Gastroesophageal sphincter (tissue), 3 donors: ENCODE results near the gene UVRAG.

Source experiments
- CTCF ChIP-seq, 4 experiments: fragments of 200-600 bp in 2 of 4; fragments of 450-650 bp in 2 of 4; sonication (generic) in 1 of 4; IDR thresholded peaks; one replicate each; pipeline ENCODE4 v1.5.1; 2017 to 2019; ENCODE audit warnings: antibody characterized with exemption in 4 of 4, mild to moderate bottlenecking in 2 of 4, moderate library complexity in 2 of 4
- EP300 ChIP-seq: sonication (generic); formaldehyde crosslinking; IDR thresholded peaks from one replicate; pipeline ENCODE4 v1.6.1; 2017; ENCODE audit warnings: antibody characterized with exemption, mild to moderate bottlenecking
- POLR2A ChIP-seq, 2 donors: fragments of 450-650 bp; IDR thresholded peaks; one replicate each; pipeline ENCODE4 v1.6.1; 2017; ENCODE audit warnings: antibody characterized with exemption in 2 of 2, mild to moderate bottlenecking in 2 of 2, moderate library complexity in 1 of 2
- POLR2AphosphoS5 ChIP-seq: sonication (generic); formaldehyde crosslinking; IDR thresholded peaks from one replicate; pipeline ENCODE4 v1.6.1; 2017; ENCODE audit warnings: antibody characterized with exemption

DNA sequence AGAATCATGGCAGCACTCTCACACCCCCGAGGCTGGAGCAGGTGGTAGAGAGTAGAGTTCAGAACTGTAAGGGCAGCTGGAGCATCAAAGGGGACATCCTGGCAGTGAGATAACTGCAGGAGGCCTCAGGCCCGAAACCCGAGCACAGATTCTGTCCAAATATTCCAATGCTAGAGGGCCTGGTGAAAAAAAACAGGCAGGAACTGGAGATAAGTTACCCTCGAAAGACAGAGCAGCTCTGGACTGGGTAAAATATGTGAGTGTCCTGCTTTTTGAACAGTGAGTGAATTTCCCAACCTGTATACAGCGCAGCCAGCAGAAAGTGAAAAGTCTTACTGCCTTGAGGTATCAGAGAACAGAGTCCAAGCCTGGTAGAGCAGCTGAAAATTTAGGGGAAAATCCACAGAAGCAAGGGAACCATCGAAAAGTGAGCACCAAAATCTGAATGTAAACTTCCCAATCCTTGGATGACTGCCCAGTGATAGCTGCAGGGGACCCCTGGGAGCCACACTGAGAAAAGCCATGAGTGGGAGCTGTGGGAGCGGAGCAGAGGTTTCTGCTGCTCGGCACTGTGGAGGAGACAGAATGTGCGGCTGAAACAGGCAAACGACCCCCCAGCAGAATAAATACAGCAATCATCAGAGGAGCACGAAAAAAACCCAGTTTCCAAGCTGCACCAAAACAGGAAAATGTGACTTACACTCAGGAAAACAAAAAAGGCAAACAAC is 340.7 kb downstream of the UVRAG start:
- TF ChIP-seq CTCF (IDR thresholded peaks at IDR 0.05) (no peak), EP300 (no peak), POLR2A (IDR thresholded peaks at IDR 0.05) (no peak), POLR2AphosphoS5 (no peak)
